GM12878 (cell line): Measurements from ENCODE around the gene SLC29A1. TPM values are rescaled to one million over a fixed set of nuclear protein-coding genes. Genes with fewer than 3 reads are reported as not detected.

Source experiments
- ATAC-seq: fragments of 200-7000 bp; cut with Tn5 transposase; 3 replicates; pipeline ENCODE4 v1.9.1; 2020; ENCODE audit warnings: mild to moderate bottlenecking, moderate library complexity
- BruUV-seq: library from RNA; stranded (reverse); fragments of 400-500 nt; replicated peaks from 2 replicates; lab custom pipeline; 2021; lab: Mats Ljungman, UMichigan
- CTCF ChIA-PET: fragments of 300-600 bp; sonication (Branson Sonifier 250); formaldehyde crosslinking; extraction: SDS; loops from one replicate; lab custom pipeline; 2021; ENCODE audit warnings: inconsistent platforms; lab: Yijun Ruan, JAX
- POLR2A ChIA-PET: fragments of 350-600 bp; formaldehyde crosslinking; extraction: SDS; loops from one replicate; lab custom pipeline; 2021; ENCODE audit warnings: inconsistent platforms; lab: Charles Lee
- RAD21 ChIA-PET: fragments of 300-600 bp; sonication (Branson Sonifier 250); formaldehyde crosslinking; loops from one replicate; lab custom pipeline; 2023; ENCODE audit warnings: antibody characterized with exemption; ENCODE audit not compliant: unreplicated experiment; lab: Charles Lee
- SMC1A ChIA-PET: fragments of 300-600 bp; sonication (Branson Sonifier 250); formaldehyde crosslinking; loops from one replicate; lab custom pipeline; 2023; ENCODE audit not compliant: unreplicated experiment, uncharacterized antibody; lab: Charles Lee
- DNase-seq: peaks from one replicate; pipeline ENCODE4 v3.0.0-alpha.2; 2011; ENCODE audit warnings: low read depth, low spot score
- FAIRE-seq: peaks from 3 replicates; lab custom pipeline; 2011; peaks lifted over from hg19 to GRCh38; lab: Jason Lieb, UNC
- H2AFZ ChIP-seq: 2 replicates; pipeline ENCODE4 v1.6.0; 2011; ENCODE audit warnings: low read depth, low read length, control low read depth; ENCODE audit not compliant: control insufficient read depth
- H3K27ac ChIP-seq: 2 replicates; pipeline ENCODE4 v1.5.1; 2011; ENCODE audit warnings: control low read depth; ENCODE audit not compliant: control insufficient read depth, insufficient read depth
- H3K27me3 ChIP-seq, 2 experiments: replicated peaks in 1 of 2; 2 replicates each; pipeline versions ENCODE4 v1.6.0 to v1.6.1; 2011; ENCODE audit warnings: low read length in 1 of 2; ENCODE audit not compliant: control insufficient read depth in 2 of 2, insufficient read depth in 2 of 2
- H3K36me3 ChIP-seq, 2 experiments: 2 replicates each; pipeline ENCODE4 v1.5.1; 2011; ENCODE audit warnings: low read length in 1 of 2; ENCODE audit not compliant: control insufficient read depth in 2 of 2, insufficient read depth in 2 of 2
- H3K4me1 ChIP-seq: 2 replicates; pipeline ENCODE4 v1.6.1; 2011; ENCODE audit warnings: mild to moderate bottlenecking, low read length, moderate library complexity, mixed read lengths; ENCODE audit not compliant: control insufficient read depth, insufficient read depth
- H3K4me2 ChIP-seq: 2 replicates; pipeline ENCODE4 v1.6.0; 2011; ENCODE audit warnings: control low read depth; ENCODE audit not compliant: control insufficient read depth, insufficient read depth
- H3K4me3 ChIP-seq: fragments of 200-600 bp; sonication (generic); 2 replicates; pipeline ENCODE4 v1.5.1; 2016
- H3K79me2 ChIP-seq: 2 replicates; pipeline ENCODE4 v1.6.0; 2011; ENCODE audit warnings: low read length; ENCODE audit not compliant: control insufficient read depth, insufficient read depth
- H3K9ac ChIP-seq: 2 replicates; pipeline ENCODE4 v1.8.0; 2011; ENCODE audit warnings: low read length, control low read depth, mixed read lengths; ENCODE audit not compliant: control insufficient read depth, insufficient read depth
- H3K9me3 ChIP-seq: replicated peaks from 3 replicates; pipeline ENCODE4 v1.5.1; 2011; ENCODE audit warnings: mild to moderate bottlenecking, low read length; ENCODE audit not compliant: control insufficient read depth, insufficient read depth
- H4K20me1 ChIP-seq: 2 replicates; pipeline ENCODE4 v1.6.0; 2011; ENCODE audit not compliant: control insufficient read depth, insufficient read depth
- BRCA1 ChIP-seq: IDR thresholded peaks from 2 replicates; pipeline ENCODE4 v1.6.1; 2011; ENCODE audit warnings: low read depth, low read length, improper control_type of control experiment
- EZH2 ChIP-seq: IDR thresholded peaks from 2 replicates; pipeline ENCODE4 v1.6.1; 2012; ENCODE audit warnings: low read depth, mild to moderate bottlenecking, control low read depth, inconsistent platforms, low read length, borderline replicate concordance; ENCODE audit not compliant: control insufficient read depth
- FOXK2 ChIP-seq: fragments of 450-650 bp; IDR thresholded peaks from 2 replicates; pipeline ENCODE4 v1.6.1; 2017; ENCODE audit warnings: mild to moderate bottlenecking, moderate library complexity
- MTA2 ChIP-seq: fragments of 450-650 bp; IDR thresholded peaks from 2 replicates; pipeline ENCODE4 v1.6.1; 2016; ENCODE audit warnings: low read depth, mild to moderate bottlenecking, moderate library complexity
- NFYB ChIP-seq: IDR thresholded peaks from 2 replicates; pipeline ENCODE4 v1.6.1; 2011; ENCODE audit warnings: low read depth, mild to moderate bottlenecking, low read length, improper control_type of control experiment, moderate library complexity; ENCODE audit not compliant: insufficient read depth
- POLR2A ChIP-seq: IDR thresholded peaks from 2 replicates; pipeline ENCODE4 v1.6.1; 2011; ENCODE audit warnings: low read depth, mild to moderate bottlenecking, low read length
- RB1 ChIP-seq: fragments of 450-650 bp; formaldehyde crosslinking; IDR thresholded peaks from 2 replicates; pipeline ENCODE4 v1.6.1; 2017; ENCODE audit warnings: mild to moderate bottlenecking, borderline replicate concordance
- RFX5 ChIP-seq: IDR thresholded peaks from 2 replicates; pipeline ENCODE4 v1.6.1; 2011; ENCODE audit warnings: low read depth, low read length, improper control_type of control experiment
- SIX5 ChIP-seq: IDR thresholded peaks from 2 replicates; pipeline ENCODE4 v1.6.1; 2011; ENCODE audit warnings: mild to moderate bottlenecking, low read depth, low read length, moderate library complexity; ENCODE audit not compliant: severe bottlenecking
- SMC3 ChIP-seq: IDR thresholded peaks from 2 replicates; pipeline ENCODE4 v1.6.1; 2011; ENCODE audit warnings: low read length, improper control_type of control experiment, borderline replicate concordance
- SREBF2 ChIP-seq: IDR thresholded peaks from 2 replicates; pipeline ENCODE4 v1.6.1; 2012; ENCODE audit warnings: mild to moderate bottlenecking, low read length
- STAT3 ChIP-seq: IDR thresholded peaks from 2 replicates; pipeline ENCODE4 v1.6.1; 2011; ENCODE audit warnings: low read depth, low read length, improper control_type of control experiment
- WRNIP1 ChIP-seq: IDR thresholded peaks from 2 replicates; pipeline ENCODE4 v1.6.1; 2011; ENCODE audit warnings: low read depth, low read length, improper control_type of control experiment, borderline replicate concordance
- ZBED1 ChIP-seq: IDR thresholded peaks from 2 replicates; pipeline ENCODE4 v1.6.1; 2016; ENCODE audit warnings: borderline replicate concordance
- ZSCAN29 ChIP-seq: fragments of 450-650 bp; IDR thresholded peaks from 2 replicates; pipeline ENCODE4 v1.6.1; 2017; ENCODE audit warnings: mild to moderate bottlenecking, moderate library complexity
- WGBS: methylation state at CpG from one replicate; pipeline ENCODE4 v1.1.6; 2016; ENCODE audit warnings: low lambda C conversion rate; ENCODE audit not compliant: insufficient replicate concordance, insufficient coverage; ENCODE audit errors: missing lambda C conversion rate; 5-methylcytosine and 5-hydroxymethylcytosine counted together
- in situ Hi-C: fragments of 300-500 bp; cut with MboI; formaldehyde crosslinking; loops from 9 replicates; pipeline ENCODE4 v1.14.3; 2018; ENCODE audit warnings: mixed read lengths
- intact Hi-C: fragments of 100-400 bp; cut with micrococcal nuclease; formaldehyde crosslinking; loops from one replicate; pipeline ENCODE4 v1.14.2; 2022; ENCODE audit not compliant: unreplicated experiment
- polyA plus RNA-seq, 11 experiments: library from polyadenylated mRNA; depleted of rRNA in 4 of 11; unstranded in 6 of 11; stranded (reverse) in 5 of 11; fragments of >200 nt; fragmentation: Nextera tagmentation in 4 of 11; fragmentation: Illumina TruSeq in 1 of 11; extraction: Ambion mirVana in 4 of 11; extraction: Trizol in 1 of 11; gene quantifications; 1 replicate in 1 of 11; 2 replicates in 10 of 11; pipeline versions ENCODE4 v1.2.1 to v1.2.3, GENCODE V29; 2011 to 2016; ENCODE audit warnings: inconsistent platforms in 2 of 11, missing spikeins in 2 of 11, low read depth in 1 of 11
- total RNA-seq, 4 experiments: library from RNA; depleted of rRNA in 3 of 4; stranded (reverse); fragments of >200 nt in 3 of 4; fragmentation: Illumina TruSeq in 1 of 4; extraction: Trizol in 1 of 4; gene quantifications; 2 replicates each; pipeline versions ENCODE4 v1.2.1 to v1.2.3, GENCODE V29; 2013 to 2021
- TF ChIP-seq, protein P1 (sequence below): fragments of 450-650 bp; formaldehyde crosslinking; IDR thresholded peaks from 2 replicates; pipeline ENCODE4 v1.4.0; 2020; ENCODE audit warnings: mild to moderate bottlenecking, moderate library complexity

Gene SLC29A1
- total and polyA plus RNA-seq, 10 of the 15 experiments (the other 5 are each of a cell fraction or from before 2014, with no cell fraction given), result 10.0 to 132 (median 93.4) TPM

DNA sequence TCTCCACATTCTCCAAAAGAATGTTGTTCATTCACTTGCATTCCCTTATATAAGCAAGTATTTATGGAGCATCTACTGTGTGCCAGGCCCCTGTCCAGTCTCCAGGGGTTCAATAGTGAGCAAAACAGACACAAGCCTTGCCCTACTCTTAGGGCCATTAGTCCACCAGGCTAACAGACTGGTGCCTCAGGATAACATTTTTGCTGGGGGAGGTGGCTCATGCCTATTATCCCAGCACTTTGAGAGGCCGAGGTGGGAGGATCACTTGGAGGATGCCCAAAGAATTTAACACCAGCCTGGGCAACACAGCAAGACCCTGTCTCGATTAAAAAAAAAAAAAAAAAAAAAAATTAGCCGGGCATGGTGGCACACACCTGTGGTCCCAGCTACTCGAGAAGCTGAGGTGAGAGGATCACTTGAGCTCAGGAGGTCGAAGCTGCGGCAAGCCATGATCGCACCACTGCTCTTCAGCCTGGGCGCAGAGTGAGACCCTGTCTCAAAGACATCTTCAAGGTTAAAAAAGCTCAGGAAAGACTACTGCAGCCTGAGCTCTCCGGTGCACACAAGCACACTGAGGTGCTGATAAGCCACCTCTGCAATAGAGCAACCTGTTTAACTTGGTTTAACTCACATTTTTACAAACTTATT lies 44.8 kb upstream of the SLC29A1 start:
- ChIA-PET SMC1A (interaction anchor here (1.0 to 1.8 kb wide), 4 partner anchors 9 to 78 kb away, joined by 3 to 9 read pairs (median 3); no protein-coding TSS in a partner anchor), POLR2A (interaction anchor here (0.6 to 2.8 kb wide), 3 partner anchors 11 to 39 kb away, joined by 3 to 15 read pairs (median 3); no protein-coding TSS in a partner anchor), RAD21 (interaction anchor here (1.9 to 2.9 kb wide), 2 partner anchors 41 to 56 kb away, joined by 10 to 12 read pairs; no protein-coding TSS in a partner anchor), CTCF (no interaction called here)
- H4K20me1 ChIP-seq, result no peaks in the 10 kb centered on the region
- TF ChIP-seq RFX5 (no peak), ZSCAN29 (no peak), WRNIP1 (no peak), SIX5 (no peak), STAT3 (no peak), EZH2 (no peak), SMC3 (no peak), POLR2A (no peak), SREBF2 (no peak), MTA2 (no peak), BRCA1 (no peak), RB1 (no peak), ZBED1 (no peak), NFYB (no peak), FOXK2 (no peak)
- TF ChIP-seq, protein P1, sequence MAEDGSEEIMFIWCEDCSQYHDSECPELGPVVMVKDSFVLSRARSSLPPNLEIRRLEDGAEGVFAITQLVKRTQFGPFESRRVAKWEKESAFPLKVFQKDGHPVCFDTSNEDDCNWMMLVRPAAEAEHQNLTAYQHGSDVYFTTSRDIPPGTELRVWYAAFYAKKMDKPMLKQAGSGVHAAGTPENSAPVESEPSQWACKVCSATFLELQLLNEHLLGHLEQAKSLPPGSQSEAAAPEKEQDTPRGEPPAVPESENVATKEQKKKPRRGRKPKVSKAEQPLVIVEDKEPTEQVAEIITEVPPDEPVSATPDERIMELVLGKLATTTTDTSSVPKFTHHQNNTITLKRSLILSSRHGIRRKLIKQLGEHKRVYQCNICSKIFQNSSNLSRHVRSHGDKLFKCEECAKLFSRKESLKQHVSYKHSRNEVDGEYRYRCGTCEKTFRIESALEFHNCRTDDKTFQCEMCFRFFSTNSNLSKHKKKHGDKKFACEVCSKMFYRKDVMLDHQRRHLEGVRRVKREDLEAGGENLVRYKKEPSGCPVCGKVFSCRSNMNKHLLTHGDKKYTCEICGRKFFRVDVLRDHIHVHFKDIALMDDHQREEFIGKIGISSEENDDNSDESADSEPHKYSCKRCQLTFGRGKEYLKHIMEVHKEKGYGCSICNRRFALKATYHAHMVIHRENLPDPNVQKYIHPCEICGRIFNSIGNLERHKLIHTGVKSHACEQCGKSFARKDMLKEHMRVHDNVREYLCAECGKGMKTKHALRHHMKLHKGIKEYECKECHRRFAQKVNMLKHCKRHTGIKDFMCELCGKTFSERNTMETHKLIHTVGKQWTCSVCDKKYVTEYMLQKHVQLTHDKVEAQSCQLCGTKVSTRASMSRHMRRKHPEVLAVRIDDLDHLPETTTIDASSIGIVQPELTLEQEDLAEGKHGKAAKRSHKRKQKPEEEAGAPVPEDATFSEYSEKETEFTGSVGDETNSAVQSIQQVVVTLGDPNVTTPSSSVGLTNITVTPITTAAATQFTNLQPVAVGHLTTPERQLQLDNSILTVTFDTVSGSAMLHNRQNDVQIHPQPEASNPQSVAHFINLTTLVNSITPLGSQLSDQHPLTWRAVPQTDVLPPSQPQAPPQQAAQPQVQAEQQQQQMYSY (CRISPR knock-in tag), result no peak
- BruUV-seq, result no TSS peak
- ATAC-seq (no peak), FAIRE-seq (no peak), DNase-seq (no peak)
- intact Hi-C loops, result no loop called here
- in situ Hi-C loops, result no loop called here
- no peaks in the 10 kb centered on the region for H3K36me3 ChIP-seq
- WGBS, result 65% methylated on average over 7 of the region's 9 CpGs
- H3K9me3 ChIP-seq, result peaks cover 2% of the 10 kb centered on the region; the same call in 1 of the 3 replicates
- peaks cover 13% of the 10 kb centered on the region for H3K4me1 ChIP-seq
- H3K79me2 ChIP-seq, result no peaks in the 10 kb centered on the region
- H3K27me3 ChIP-seq, result 0 out of 4 replicates have a peak, but pooled peaks cover 0 to 2% of the 10 kb centered on the region in 2 experiments
- H2AFZ ChIP-seq, result no peak overlapping the region
- no peak overlapping the region for H3K27ac ChIP-seq
- H3K9ac ChIP-seq, result no peak overlapping the region
- H3K4me3 ChIP-seq, result no peak overlapping the region
- no peak overlapping the region for H3K4me2 ChIP-seq
